ENCODE results near the gene TRIB2. TPM values are rescaled to one million over a fixed set of nuclear protein-coding genes. Genes with fewer than 3 reads are reported as not detected.

Gene TRIB2
- total and polyA plus RNA-seq, 2 of the 13 experiments (the other 11 are each of a cell fraction or from before 2014, with no cell fraction given): 1.1 to 2.3 TPM

DNA sequence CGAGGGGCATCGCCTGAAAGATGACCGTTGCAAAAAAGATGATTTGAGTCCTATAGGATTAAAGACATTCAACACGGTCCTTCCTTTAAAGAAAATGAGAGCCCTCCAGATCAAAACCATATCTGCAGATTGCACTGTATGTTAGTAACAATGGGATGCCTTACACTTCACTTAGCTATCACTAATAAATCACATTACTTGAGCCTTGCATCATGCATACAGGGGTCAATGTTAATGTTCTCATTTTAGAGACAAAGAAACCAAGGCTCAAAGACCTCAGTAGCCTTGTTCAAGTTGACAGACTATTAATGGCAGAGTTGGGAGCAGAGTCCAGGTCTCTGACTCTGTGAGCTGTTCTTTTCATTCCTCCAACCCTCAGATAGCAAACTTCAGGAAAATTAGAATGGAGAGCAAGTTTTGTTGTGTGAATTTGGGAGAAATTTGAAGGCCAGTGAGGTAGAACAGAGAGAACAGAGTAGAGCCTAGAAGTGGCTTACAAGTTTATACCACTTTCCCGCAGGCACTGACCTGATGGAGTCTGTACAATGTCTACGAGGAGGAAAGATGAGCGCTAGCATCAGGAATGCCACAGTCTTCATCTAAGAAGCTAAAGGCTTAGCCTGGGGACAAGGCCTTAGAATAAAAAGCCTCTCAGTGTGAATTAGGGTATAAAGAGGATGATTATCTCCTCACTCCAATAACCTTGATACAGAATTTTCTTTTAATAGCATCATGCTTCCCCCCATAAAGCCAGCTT is 48.3 kb downstream of the TRIB2 start:
- intact Hi-C loops (cut with micrococcal nuclease; ENCODE audit: unreplicated experiment): no loop called here
- Histone ChIP-seq H3K4me1 (ENCODE audit: insufficient read depth, low read length) (no peaks in the 10 kb centered on the region), H3K4me2 (ENCODE audit: low read depth, low read length) (no peak overlapping the region), H3K36me3 (replicated peaks in 1 of 2; ENCODE audit: control insufficient read depth in 1 of 2, insufficient read depth in 2 of 2, low read length in 2 of 2) (no peaks in the 10 kb centered on the region), H3K79me2 (ENCODE audit: insufficient read depth, low read length) (no peaks in the 10 kb centered on the region), H2AFZ (ENCODE audit: low read length) (no peak overlapping the region), H3K4me3 (replicated peaks in 1 of 3; ENCODE audit: insufficient read depth in 1 of 3, low read depth in 2 of 3, low read length in 3 of 3) (no peak overlapping the region), H3K9me3 (ENCODE audit: low read length) (peaks cover 7% of the 10 kb centered on the region; the same call in 1 of the 2 replicates), H4K20me1 (ENCODE audit: insufficient read depth, low read length) (no peaks in the 10 kb centered on the region), H3K27ac (ENCODE audit: extremely low read length, insufficient read depth, low read length) (no peak overlapping the region), H3K9ac (ENCODE audit: insufficient read depth, low read depth, low read length) (no peak overlapping the region), H3K27me3 (ENCODE audit: control insufficient read depth in 1 of 2, insufficient read depth in 2 of 2, low read length in 2 of 2) (no peaks in the 10 kb centered on the region)
- ChIA-PET POLR2A (no interaction called here), CTCF (ENCODE audit: low intra/inter-chr PET ratio, low total read pairs) (no interaction called here)
- in situ Hi-C loops (cut with HindIII; ENCODE audit: extremely low pct_ligation_motif_present, low pct_unique_long_range_greater_than_20kb): no loop called here
- 53% methylated on average over 7 of the region's 7 CpGs for WGBS (ENCODE audit: low lambda C conversion rate)
- no peak for ATAC-seq
- TF ChIP-seq, protein P1, sequence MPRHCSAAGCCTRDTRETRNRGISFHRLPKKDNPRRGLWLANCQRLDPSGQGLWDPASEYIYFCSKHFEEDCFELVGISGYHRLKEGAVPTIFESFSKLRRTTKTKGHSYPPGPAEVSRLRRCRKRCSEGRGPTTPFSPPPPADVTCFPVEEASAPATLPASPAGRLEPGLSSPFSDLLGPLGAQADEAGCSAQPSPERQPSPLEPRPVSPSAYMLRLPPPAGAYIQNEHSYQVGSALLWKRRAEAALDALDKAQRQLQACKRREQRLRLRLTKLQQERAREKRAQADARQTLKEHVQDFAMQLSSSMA (CRISPR knock-in tag; IDR thresholded peaks at IDR 0.05): no peak
- no peak for DNase-seq (ENCODE audit: low spot score)
- FAIRE-seq: no peak
- BruUV-seq (replicated peaks): no TSS peak

DNA sequence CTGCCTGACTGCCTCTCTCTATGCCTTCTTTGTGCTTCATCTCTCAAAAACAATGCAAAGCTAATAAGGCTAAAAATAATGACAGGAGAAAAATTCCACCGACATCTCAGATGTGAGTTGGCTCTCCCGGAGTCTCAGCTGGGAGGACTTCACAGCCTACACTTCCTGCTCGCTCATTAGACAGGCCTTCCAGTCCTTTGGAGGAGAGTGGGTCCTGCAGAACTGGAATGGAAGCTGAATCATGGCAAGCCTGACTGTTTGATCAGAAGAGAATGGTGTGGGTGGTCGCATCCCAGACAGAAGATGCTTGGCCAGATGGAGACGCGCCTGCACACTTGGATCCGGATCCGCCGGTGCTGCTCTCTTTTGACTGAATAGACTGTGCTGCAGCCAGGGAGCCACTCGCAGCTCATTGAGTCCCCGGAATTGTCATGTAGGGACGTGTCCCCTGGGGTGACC is 49.7 kb downstream of the TRIB2 start:
- ChIA-PET POLR2A (no interaction called here), CTCF (ENCODE audit: low intra/inter-chr PET ratio, low total read pairs) (no interaction called here)
- Histone ChIP-seq H3K9ac (ENCODE audit: insufficient read depth, low read depth, low read length) (no peak overlapping the region), H3K4me2 (ENCODE audit: low read depth, low read length) (no peak overlapping the region), H4K20me1 (ENCODE audit: insufficient read depth, low read length) (no peaks in the 10 kb centered on the region), H3K36me3 (replicated peaks in 1 of 2; ENCODE audit: control insufficient read depth in 1 of 2, insufficient read depth in 2 of 2, low read length in 2 of 2) (no peaks in the 10 kb centered on the region), H3K27me3 (ENCODE audit: control insufficient read depth in 1 of 2, insufficient read depth in 2 of 2, low read length in 2 of 2) (no peaks in the 10 kb centered on the region), H3K9me3 (ENCODE audit: low read length) (peaks cover 7% of the 10 kb centered on the region; the same call in 1 of the 2 replicates), H3K4me3 (replicated peaks in 1 of 3; ENCODE audit: insufficient read depth in 1 of 3, low read depth in 2 of 3, low read length in 3 of 3) (no peak overlapping the region), H3K79me2 (ENCODE audit: insufficient read depth, low read length) (no peaks in the 10 kb centered on the region), H3K27ac (ENCODE audit: extremely low read length, insufficient read depth, low read length) (no peak overlapping the region), H2AFZ (ENCODE audit: low read length) (no peak overlapping the region), H3K4me1 (ENCODE audit: insufficient read depth, low read length) (no peaks in the 10 kb centered on the region)
- in situ Hi-C loops (cut with HindIII; ENCODE audit: extremely low pct_ligation_motif_present, low pct_unique_long_range_greater_than_20kb): no loop called here
- ATAC-seq (no peak), FAIRE-seq (no peak), DNase-seq (ENCODE audit: low spot score) (no peak)
- WGBS (ENCODE audit: low lambda C conversion rate): 76% methylated on average over 10 of the region's 12 CpGs
- intact Hi-C loops (cut with micrococcal nuclease; ENCODE audit: unreplicated experiment): no loop called here
- BruUV-seq (replicated peaks): no TSS peak
- TF ChIP-seq, protein P2, sequence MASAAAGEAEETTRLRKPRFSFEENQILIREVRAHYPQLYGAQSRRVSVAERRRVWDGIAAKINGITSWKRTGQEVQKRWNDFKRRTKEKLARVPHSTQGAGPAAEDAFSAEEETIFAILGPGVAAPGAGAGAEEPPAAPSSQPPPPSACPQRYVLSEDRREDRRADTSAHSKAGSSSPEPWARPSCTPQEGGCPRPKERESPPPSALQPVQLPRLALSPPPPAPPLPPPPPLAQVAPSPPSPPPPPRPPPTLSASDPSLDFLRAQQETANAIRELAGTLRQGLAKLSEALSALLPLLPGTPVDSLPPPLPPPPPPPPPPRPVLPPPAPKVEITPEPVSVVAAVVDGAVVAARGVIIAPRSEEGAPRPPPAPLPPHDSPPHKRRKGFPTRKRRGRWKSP (CRISPR knock-in tag; IDR thresholded peaks at IDR 0.05): no peak
- no peak for TF ChIP-seq PHB2 (IDR thresholded peaks at IDR 0.05; ENCODE audit: partially characterized antibody)
- TF ChIP-seq, protein P3, sequence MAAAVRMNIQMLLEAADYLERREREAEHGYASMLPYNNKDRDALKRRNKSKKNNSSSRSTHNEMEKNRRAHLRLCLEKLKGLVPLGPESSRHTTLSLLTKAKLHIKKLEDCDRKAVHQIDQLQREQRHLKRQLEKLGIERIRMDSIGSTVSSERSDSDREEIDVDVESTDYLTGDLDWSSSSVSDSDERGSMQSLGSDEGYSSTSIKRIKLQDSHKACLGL (CRISPR knock-in tag; IDR thresholded peaks at IDR 0.05): no peak
- TF ChIP-seq IKZF4 (CRISPR knock-in tag; IDR thresholded peaks at IDR 0.05; ENCODE audit: borderline replicate concordance, low read depth, not compliant biosample characterization): no peak
- TF ChIP-seq ZNF282 (IDR thresholded peaks at IDR 0.05; ENCODE audit: partially characterized antibody): no peak
- TF ChIP-seq HNRNPK (IDR thresholded peaks at IDR 0.05; ENCODE audit: low read depth, low read length, poor library complexity, severe bottlenecking): no peak
- TF ChIP-seq NCOA5 (CRISPR knock-in tag; IDR thresholded peaks at IDR 0.05): no peak
- TF ChIP-seq, protein P4, sequence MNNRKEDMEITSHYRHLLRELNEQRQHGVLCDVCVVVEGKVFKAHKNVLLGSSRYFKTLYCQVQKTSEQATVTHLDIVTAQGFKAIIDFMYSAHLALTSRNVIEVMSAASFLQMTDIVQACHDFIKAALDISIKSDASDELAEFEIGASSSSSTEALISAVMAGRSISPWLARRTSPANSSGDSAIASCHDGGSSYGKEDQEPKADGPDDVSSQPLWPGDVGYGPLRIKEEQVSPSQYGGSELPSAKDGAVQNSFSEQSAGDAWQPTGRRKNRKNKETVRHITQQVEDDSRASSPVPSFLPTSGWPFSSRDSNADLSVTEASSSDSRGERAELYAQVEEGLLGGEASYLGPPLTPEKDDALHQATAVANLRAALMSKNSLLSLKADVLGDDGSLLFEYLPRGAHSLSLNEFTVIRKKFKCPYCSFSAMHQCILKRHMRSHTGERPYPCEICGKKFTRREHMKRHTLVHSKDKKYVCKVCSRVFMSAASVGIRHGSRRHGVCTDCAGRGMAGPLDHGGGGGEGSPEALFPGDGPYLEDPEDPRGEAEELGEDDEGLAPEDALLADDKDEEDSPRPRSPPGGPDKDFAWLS (CRISPR knock-in tag; IDR thresholded peaks at IDR 0.05; ENCODE audit: borderline replicate concordance): no peak
- TF ChIP-seq, protein P5, sequence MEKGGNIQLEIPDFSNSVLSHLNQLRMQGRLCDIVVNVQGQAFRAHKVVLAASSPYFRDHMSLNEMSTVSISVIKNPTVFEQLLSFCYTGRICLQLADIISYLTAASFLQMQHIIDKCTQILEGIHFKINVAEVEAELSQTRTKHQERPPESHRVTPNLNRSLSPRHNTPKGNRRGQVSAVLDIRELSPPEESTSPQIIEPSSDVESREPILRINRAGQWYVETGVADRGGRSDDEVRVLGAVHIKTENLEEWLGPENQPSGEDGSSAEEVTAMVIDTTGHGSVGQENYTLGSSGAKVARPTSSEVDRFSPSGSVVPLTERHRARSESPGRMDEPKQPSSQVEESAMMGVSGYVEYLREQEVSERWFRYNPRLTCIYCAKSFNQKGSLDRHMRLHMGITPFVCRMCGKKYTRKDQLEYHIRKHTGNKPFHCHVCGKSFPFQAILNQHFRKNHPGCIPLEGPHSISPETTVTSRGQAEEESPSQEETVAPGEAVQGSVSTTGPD (CRISPR knock-in tag; IDR thresholded peaks at IDR 0.05): no peak
- no peak for TF ChIP-seq ZNF703 (CRISPR knock-in tag; IDR thresholded peaks at IDR 0.05; ENCODE audit: borderline replicate concordance)
